ENCODE results near the gene ETV6.

DNA sequence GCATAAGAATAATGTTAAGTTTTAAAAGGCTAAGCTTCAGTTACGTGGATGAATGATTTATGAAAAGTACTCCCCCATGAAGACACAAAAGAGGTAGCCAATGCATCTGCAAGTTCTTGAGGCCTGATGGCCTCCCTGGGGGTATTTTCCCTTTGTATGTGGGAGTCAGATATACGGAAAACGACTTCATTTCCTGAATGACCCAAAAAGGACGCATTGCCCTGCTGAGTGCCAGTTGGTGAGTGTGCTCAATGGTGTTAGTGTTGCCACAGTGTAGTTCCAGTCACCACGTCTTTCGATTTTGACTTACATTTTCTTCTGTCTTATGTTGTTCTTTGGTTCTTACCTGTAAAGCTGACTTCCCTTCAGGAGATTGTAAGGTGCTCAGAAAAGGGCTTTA is 8.0 kb downstream of the ETV6 start:
- no peak for TF ChIP-seq POLR2A (IDR thresholded peaks at IDR 0.05)
- TF ChIP-seq CTCF (IDR thresholded peaks at IDR 0.05) = no peak
- no peak for TF ChIP-seq EP300 (IDR thresholded peaks at IDR 0.05)

Data from upper lobe of left lung (tissue), 4 donors.